Stimulated activated CD8-positive, alpha-beta memory T cell treated with anti-CD3 and anti-CD28 coated beads, Interleukin-4, amount 100 ng/mL, for 1 hour (primary cell): Measurements from ENCODE around the gene DDX5.

ENCODE experiments used
- DNase-seq, 2 donors: peaks; one replicate each; pipeline ENCODE4 v3.0.0-alpha.2; 2020; ENCODE audit warnings: low read depth in 2 of 2, low spot score in 1 of 2

DDX5 gene

DNA sequence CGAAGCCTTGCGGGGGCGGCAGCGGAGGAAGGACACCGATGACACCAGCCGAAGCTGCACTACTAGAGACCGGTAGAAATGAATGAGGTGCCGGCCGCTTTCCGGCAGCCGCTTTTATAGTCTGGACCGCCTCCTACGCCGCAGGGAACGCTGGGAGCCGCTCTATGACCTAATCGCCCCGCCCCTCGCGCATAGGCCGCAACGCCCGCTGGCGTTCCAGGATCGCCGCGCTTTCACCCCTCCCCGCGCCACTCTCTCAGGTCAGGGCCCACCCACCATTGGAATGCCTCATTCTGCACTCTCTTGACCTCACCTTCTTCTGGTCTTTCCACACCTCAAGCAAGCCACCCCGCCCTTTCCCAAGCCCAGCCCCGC lies at the start of gene DDX5:
TSS of gene DDX5 (minus strand) at position 89 of the 375 bp plus-strand sequence. CDS start 170 bp downstream, outside the sequence.
- DNase-seq, result peak; percentile 95 to 96

DNA sequence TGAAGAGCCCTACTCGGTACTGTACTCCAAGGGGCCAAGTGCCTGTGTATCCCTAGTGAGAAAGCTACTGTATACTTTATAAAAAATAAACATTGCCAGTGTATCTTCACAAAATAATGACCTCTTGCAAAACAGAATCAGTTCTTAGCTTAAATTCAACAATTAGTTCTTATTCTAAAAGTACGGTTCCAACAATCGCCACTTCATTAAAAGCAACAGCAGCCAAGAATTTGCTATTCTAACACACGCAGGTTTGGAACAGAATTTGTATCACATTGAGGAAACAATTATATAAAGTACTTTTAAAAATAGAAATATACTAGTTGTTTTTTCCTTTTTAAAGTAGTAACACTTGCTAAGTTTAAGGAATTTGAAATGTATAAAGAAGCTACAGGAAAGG lies 49.2 kb upstream of the DDX5 start:
- no peak for DNase-seq

DNA sequence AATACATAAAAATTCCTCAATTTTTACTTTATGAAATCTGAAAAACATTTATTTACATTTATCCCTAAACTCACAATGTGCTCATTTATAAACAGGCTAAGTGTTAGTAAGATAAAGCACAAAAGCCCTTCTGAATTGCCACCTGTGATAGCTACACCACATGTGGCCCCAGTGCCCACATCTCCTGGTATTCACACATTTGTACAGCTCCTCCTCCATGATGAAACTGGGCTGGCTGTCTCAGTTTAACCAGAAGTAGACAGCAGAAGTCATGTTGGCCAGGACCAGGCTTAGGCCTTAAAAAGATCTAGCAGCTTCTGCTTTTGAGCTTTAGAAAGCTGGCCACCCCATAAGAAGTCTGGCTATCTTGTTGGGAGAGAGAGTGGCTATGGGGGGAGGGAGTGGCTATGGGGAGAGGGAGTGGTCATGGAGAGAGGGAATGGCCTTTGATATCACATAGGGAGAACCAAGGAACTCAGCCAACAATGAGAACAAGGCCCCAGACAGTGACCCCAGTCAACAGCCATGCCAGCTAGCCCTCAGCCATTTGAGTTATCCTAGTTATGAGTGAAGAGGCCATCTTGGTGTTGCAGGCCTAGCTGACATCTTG lies 48.0 kb upstream of the DDX5 start:
- no peak for DNase-seq

DNA sequence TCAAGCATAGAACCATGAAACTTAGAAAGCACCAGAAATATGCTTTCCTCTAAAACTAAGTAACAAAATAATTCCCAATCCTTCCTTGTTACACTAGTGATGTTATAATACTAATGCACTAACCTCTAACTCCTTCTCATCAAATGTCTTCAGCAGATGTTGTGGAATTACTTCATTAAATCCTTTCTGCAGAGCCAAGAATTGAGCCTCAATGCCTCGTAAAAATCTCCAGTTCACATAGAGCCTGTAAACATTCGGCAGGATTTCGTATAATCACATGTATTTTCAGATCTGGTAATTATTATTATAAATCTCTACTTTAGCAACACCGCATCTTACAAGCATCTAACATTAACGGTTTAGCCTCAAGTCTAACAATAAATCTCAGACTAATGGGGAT lies 45.4 kb upstream of the DDX5 start:
- DNase-seq, result no peak

DNA sequence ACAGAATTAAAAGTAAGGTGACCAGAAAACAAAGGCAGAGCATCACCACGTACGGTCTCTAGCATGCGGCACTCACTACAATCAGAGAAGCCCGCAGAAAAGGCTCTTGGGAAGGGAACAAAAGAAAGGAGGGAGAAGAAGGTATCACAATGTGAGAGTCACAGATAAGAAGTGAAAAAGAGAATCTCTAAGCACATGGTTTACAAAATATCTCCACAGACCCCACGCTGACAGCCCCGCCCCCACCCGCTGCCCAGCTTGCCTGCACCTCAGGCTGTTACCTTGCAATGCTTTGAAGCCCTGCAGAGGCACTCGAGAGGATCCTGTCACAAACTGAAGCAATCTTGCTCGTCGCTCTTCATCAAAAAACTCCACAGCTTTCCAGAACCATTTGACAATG lies 41.2 kb upstream of the DDX5 start:
- no peak for DNase-seq

DNA sequence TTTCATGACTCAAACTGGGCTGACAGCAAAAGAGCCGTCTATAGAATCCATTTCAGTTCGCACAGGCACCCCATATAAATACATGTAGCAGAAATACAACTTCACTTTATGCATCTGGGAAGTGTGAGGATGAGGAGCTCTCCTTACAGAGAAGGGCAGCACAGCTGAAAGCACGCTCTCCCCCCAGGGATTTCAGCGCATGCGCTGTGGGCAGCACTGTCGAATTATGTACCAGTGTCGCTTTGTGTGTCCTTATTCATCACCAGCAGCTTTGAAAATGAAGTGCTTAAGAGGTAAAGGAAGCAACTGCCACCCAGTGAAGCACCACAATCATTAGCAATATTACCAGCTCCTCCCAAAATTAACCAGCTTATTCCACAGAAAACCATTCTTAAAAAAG lies 40.6 kb upstream of the DDX5 start:
- DNase-seq, result no peak

DNA sequence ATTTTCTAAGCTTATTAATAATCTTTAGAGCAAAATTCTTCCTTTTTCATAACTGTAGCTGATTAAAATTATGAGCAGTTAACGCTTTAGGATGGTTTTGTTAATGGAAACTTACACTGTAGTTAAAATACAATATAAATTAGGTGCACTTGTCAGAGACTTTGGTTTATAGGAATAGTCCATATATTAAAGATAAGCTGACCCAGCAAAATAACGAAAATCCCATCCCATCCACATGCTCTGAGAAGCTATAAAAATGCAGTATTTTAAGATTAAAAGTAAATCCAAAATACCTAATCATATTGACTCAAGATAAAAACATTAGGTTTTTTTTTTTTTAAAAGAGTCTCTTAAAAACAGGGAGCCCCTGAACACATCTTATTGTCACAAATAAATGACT lies 38.7 kb upstream of the DDX5 start:
- DNase-seq, result no peak

DNA sequence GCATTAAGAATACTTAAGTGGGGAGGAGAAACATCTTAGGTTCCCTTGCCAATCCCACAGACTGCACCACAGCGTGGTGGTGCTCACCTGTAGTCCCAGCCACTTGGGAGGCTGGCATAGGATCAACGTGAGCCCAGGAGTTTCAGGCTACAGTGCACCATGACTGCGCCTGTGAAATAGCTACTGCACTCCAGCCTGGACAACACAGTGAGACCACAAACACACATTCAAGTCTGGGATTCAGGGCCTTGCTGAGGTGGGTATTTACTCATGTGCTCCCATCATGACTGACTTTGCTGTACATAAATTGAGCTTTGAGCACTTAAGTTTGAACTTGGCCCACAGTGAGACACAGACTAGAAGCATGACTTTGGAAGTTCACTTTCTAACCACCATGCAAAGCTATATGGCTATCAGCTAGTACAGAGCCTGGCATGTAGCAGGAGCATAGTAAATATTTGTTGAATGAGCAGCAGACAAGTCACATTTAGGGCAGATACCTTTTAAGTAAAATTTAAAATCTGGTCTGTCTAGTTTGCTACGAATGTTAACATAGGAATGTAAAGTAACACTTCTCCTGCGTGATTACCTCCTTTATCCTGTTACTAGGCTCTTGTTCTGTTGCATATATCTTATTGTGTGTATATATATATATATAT lies 34.2 kb upstream of the DDX5 start:
- no peak for DNase-seq

DNA sequence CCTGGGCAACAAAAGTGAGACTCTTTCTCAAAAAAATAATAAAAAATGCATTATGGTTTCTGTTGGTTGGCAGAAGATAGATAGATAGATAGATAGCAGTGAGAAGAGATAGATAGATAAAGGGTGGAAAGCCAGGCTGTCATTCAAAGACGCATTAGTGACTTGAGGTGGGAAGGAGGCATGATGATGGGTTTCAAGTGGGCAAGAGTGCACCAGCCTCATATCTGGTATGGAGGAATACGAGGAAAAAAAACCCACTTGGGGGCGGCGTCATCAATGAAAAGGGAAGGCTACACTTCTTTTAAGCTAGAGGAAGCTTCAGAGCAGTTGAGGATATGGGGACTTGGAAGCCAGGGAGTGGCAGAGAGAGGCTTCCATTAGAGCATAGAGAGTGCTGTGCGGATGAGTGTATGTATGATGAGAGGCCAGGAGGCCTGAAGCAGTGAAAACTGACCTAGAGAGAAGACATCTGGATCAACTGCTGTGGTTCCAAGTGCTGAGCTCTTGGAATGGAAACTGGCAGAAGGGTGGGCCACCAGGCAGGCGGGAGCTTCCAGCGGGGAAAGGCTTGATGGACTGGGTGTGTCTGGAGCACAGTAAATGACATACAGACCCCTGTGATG lies 32.5 kb upstream of the DDX5 start:
- no peak for DNase-seq

DNA sequence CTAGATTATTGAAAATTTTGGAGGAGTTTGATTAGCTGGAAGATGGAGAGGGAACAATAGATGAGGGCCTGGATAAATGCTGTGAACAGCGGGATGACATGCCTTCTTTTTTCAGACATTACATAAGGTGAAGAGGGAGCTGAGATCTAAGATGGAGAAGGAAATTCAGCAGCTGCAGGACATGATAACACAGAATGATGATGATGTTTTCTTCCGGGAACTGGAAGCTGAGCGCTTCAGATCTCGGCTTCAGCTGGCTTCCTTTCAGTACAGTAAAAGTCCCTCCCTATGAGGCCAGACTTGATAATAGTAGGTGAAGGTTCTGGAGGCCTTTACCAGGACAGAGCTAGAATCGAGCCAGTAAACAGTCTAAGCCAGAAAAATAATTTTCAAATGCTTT lies 31.4 kb upstream of the DDX5 start:
- no peak for DNase-seq

DNA sequence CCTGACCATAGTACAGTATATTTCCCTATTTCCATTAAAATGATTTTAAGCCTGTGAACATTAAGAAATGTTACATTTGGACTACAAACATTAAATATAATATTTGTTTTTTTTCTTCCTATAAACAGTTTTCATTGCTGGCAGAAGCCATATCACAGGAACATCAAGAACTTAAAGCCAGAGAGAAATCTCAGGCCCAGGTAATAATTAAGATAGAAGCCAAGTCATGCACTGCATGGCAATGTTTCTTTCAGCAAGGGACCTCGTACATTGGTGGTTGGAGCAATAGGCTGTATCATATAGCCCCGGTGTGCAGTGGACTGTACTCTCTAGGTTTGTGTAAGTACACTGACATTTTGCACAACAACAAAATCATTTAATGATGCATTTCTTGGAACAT lies 30.8 kb upstream of the DDX5 start:
- no peak for DNase-seq

DNA sequence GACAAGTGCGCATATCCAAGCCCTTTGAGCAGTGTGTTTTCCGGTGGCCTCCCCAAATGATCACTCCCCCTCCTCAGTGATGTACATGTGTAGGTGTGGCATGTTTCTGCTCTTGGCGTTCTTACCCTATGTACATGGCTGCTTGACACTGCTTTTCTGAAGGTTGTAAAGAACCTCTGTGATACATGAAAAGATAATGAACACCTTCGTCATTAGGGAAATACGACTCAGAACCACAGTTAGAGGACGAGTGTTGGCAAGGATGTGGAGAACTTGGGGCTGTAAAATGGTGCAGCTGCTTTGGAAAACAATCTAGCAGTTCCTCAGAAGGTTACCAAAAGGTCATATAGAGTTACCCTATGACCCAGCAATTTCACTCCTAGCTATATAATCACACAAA lies 29.3 kb upstream of the DDX5 start:
- no peak for DNase-seq

DNA sequence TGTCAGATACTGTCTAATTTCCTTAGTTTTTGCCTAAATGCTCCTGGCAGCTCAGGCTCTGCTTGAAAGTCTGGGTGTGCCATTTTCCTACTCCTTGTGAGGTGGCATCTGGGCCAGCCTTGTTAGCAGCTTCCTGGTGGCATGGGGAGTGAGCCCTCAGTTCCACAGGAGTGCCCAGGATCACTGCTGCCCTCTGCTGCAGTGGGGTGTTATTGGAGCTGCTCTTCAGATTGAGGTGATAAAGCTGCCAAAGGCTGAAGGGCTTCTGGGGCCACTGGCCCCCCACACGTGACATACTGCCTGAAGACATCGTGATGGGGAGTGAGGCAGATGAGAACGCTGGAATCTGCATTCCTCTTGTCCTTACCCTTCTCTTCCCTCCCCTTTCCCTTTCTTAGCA lies 28.1 kb upstream of the DDX5 start:
- DNase-seq, result no peak

DNA sequence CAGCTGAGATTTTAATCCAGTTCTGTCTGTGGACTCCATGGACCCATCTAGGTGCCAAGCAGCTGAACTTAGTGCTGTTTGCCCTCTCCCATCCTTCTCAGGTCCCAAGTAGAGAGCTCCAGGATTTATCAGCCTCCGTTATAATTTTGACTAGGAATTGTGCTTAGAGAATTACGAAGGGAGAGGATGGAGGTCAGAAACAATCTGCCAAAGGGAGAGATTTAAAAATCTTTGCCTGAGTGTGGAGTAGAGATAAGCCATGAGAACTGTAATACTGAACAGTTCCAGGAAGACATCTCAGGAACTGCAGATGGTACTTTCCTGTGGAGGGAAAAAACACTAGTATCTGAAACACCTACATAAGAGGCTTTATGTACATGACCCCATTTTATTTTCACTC lies 27.7 kb upstream of the DDX5 start:
- no peak for DNase-seq

DNA sequence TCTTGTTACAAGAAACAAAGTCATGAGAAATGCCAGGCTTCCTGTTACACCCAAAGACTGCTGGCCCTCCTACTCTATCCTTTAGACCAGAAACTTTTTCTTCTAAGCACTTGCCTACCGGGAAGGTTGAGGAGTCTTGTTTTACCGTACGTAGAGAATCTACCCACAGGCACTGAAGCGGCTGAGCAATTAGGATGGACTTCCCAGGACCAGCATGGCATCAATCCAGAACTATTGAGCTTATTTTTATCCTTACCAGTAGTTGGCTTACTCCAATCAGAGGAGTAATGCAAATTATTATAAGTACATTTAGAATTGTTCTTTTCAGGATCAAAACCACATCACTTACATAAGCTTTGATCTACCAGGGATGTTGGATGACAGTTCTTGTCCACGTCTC lies 26.3 kb upstream of the DDX5 start:
- no peak for DNase-seq

DNA sequence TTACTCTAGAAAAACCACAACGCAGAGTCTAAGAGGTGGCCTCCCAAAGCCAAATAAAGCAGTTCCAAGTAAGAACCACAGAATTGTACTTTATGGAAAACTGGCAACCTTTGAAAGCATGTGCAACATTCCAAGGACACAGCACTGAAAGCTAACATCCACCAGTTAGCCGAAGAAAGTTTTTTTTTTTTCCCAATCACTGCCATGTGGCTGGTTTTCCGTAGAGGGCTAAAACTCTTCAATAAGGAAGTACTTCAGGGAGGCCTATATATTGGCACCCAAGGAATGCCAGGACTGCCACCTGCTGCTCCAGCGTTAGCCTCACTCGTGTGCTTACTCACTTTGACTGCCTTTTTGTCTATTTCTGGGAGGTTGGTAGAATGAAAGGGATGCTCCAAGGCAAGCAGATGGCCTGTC lies 25.9 kb upstream of the DDX5 start:
- no peak for DNase-seq

DNA sequence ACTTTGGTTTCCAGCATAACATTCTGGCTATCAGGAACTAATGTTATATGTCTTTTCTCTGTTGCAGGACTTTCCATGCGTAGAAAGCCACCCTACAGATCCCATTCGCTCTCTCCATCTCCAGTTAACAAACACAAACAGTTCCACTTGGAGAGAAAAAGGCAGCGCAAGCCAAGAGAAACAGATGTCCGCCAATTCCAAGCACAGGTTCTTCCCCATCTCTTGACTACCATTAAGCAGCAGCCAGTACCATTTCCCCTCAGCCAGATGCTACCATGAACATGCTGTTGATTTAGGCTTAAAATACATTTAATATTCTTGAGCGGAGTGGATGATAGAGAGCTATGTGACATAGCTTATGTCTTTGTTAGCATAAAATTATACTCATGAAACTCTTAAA lies 23.1 kb upstream of the DDX5 start:
- no peak for DNase-seq

DNA sequence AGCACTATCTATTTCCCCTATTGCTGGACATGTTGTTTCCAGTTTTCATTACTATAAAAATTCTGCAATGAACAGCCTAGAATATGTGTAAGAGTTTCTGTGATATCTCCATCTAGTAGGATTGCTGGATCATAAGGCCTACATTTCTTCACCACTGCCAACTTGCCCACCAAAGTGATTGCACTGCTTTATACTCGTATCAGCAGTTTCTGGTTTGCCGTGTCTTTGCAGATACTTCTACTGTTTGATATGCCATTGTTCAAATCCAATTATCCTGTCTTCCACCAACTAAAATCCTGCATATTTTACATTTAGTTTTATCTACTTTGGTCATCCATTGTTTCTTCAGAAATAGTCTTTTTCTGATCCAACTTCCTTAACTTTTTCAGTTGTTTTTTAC lies 21.8 kb upstream of the DDX5 start:
- no peak for DNase-seq

DNA sequence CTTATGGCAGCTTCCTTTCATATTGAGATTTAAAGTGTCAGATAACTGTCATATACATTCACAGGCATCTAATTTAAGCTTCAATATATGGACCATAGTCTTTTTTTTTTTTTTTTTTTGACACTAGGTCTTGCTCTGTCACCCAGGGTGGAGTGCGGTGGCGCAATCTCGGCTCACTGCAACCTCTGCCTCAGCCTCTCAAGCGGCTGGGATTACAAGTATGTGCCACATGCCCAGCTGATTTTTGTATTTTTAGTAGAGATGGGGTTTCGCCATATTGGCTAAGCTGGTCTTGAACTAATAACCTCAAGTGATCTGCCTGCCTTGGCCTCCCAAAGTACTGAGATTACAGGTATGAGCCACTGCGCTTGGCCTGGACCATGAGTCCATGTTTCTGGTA lies 14.3 kb upstream of the DDX5 start:
- no peak for DNase-seq

DNA sequence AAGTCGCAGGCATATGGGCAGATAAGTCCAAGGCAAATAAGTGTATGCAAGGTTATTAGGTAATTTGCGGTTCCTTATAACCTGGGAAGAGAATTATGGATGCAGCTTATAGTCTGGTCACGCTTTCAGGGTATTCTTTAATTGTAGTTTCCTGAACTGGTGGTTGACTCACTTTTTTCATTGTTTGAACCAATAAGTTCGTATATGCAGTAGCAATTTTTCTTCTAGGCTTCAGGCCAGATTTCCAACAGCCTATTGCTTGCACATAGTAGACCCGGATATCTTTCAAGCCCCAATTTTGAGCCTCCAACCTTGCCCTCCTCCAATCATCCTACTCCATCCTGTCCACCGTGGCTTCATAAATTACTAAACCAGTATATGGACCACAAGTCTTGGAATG lies 13.5 kb upstream of the DDX5 start:
- DNase-seq, result no peak

DNA sequence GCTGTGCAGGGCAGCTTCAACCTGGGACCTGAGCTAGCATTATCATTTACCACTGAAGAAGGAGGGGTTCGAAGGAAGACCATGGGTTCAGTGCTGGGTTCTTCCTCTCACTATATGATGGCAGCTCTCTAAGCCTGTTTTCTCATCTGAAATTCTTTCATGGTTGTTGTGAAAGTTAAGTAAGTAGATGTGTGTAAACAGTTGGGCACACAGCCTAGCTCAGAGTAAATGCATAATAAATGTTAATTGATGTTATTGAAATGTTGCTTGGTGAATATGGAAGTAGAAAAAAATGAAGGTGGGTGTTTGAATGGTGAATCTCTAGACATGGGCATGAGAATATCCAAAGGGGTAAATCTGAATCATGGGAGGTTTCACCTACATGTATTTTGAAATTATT lies 9.7 kb upstream of the DDX5 start:
- DNase-seq, result no peak

DNA sequence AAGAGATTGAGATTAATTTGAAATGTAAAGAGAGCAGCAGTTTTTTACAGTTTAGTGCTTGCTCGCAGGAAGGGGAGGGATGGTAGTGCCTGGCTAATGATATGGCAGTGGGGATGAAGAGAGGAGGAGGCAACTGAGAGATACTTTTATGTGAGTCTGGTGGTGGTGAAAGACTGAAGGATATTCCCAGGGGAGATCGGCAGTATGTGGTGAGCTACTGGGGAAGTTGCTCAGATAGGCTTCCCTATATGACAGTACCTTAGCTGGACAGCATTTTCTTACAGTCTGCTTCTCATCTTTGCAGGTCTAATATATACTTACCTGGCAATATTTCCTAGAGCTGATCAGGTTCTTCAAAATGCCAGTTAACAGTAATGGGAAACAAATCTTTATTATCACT lies 9.3 kb upstream of the DDX5 start:
- DNase-seq, result no peak

DNA sequence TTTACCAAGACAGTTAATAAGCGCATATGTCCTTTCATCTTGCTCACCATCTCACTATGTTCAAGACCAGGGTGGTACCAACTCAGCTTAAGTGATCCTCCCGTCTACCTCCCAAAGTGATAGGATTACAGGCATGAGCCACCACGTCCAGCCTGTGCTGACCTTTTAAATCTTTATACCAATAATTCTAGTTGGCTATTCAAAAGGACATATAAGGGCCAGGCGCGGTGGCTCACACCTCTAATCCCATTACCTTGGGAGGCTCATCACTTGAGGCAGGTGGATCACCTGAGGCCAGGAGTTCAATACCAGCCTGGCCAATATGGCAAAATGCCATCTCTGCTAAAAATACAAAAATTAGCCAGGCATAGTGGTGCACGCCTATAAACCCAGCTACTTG lies 3.1 kb upstream of the DDX5 start:
- no peak for DNase-seq
